Stimulated activated CD4-positive, alpha-beta T cell treated with anti-CD3 and anti-CD28 coated beads, Interleukin-1b, Interleukin-23, amount 100 ng/mL, for 24 hours (primary cell): ENCODE measurements around the gene PRSS23.
"Not testable (repeated sequence)": the region's sequence is repeated elsewhere in the genome, so short reads cannot be mapped to it uniquely, and the experiment has no call there.

Source experiments
- DNase-seq, 4 experiments: peaks; one replicate each; pipeline ENCODE4 v3.0.0-alpha.2; 2020; ENCODE audit warnings: low read depth in 4 of 4, low spot score in 1 of 4

The PRSS23 gene, protein sequence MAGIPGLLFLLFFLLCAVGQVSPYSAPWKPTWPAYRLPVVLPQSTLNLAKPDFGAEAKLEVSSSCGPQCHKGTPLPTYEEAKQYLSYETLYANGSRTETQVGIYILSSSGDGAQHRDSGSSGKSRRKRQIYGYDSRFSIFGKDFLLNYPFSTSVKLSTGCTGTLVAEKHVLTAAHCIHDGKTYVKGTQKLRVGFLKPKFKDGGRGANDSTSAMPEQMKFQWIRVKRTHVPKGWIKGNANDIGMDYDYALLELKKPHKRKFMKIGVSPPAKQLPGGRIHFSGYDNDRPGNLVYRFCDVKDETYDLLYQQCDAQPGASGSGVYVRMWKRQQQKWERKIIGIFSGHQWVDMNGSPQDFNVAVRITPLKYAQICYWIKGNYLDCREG

DNA sequence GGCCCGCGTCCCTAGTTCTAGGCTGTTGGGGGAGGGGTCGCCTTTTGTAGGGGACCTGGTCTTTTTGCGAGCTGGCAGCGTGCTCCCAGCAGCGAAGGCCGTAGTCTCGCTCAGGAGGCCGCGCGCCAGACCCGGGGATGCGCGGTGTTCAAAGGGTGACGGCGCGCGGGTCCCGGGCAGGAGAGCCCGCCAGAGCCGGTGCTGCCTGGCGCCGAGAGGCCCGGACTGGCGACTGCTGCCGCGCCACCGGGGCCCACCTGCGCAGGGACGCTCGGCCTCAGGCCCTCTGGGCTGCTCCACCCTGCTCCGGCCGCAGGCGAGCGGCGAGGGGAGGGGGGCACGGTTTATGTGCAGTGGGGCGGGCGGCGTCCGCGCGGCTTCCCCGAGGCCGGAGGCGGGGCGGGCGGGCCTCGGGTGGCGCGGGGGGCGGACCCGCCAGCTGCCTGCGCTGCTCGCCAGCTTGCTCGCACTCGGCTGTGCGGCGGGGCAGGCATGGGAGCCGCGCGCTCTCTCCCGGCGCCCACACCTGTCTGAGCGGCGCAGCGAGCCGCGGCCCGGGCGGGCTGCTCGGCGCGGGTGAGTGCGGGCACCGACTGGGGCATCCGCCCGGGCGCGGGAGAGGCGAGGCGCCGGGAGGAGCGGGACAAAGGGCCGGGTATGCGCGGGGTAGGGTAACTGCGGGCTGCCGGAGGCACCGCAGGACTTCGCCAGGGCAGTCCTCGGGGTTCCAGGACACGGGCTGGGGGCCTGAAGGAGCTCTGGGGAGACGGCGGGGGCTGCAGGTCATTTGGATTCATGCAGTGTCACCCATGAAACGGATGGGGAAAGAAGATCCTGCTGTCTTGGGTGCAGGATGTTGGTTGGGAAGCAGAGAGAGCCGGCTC lies at the start of gene PRSS23:
Gene PRSS23 (plus strand): TSS at position 467 of the 884 bp plus-strand sequence. CDS start 7,102 bp downstream, outside the sequence.
- peak in 2 of 4 experiments; percentile 17 to 30 for DNase-seq

DNA sequence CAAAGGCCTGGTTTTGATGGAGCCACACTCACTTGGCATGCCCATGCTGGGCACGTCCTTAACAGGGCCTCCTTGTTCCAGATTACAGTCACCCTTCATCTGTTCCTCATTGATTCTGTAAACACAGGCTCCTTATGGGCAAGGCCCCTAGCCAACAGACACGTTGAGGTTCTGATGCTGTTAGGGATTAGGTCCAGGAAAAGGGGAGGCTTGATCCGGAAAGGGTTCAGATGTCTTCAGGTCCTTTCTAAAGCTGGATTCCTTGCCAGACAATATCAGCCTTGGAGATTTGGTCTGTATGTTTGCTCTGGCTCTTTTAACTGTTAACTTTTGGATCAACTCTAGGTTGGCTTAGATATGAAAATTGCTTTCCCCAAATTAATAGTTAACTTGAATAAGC lies 46.9 kb upstream of the PRSS23 start:
- no peak for DNase-seq

DNA sequence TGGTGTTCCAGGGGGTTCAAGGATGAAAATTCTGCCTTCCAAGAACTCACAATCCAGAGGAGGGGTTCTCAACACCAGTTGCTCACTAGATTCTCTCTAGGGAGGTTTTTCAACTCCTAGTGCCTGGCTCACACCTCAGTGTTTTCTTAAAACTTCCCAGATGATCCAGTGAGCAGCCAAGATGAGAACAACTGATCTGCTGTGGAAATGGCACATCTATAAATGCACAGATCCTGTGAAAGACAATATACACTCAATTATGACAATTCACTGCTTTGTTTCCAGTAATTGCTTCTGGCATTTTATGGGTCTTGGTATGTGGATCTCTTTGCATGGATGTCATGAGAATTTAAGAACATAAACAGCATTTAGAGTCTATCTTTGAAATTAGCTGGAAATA lies 45.2 kb upstream of the PRSS23 start:
- no peak for DNase-seq

DNA sequence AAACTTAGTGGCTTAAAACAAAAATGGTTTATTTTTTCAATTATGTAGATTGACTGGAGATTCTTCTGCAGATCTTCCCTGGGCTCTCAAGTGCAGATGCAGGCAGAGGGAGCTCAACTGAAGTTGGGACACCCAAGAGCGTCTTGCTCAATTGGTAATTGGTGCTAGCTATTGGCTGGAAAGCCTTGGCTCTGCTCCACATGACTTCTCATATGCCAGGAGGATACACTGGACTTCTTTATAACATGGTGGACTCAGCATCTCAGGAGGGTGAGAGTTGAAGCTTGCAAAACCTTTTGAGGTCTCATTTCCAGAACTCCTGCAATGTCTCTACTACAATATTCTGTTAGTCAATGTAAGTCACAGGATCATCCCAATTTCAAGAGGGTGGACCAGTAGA lies 42.2 kb upstream of the PRSS23 start:
- no peak for DNase-seq

DNA sequence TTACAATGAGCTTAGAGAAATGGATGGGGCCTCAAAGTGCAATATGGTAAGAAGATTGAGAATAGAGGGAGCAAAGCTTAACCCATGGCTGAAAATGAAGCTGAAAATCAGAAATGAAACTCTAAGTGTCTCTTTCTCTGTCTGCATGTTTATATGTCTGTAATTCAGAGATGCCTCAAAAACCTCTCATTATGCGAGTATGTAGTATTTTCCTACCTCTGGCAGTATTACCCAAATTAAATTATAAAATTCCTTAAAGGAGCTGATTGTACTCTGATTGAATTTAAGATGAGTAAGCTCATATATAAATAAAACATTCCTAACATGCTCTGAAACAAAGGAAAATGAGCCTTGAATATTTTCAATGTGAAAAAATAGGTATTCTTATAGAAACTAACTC lies 39.8 kb upstream of the PRSS23 start:
- no peak for DNase-seq

DNA sequence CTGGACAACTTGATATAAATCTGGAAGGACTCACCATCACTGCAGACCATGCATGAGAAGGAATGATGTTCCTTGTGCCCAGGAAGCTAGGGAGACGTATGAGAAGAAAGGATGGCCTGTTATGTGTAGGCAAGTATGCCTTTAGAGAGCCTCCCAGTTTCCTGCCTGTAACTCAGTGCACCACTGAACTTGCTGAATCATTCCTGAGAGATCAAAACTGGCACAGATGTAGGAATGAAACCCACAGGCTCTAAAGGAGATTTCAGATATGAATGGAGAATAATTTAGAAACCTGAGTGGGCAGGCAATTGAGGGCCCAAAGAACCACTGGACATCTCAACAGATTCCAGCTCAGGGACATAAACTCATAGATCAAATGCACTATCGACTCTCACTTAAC lies 38.4 kb upstream of the PRSS23 start:
- DNase-seq: no peak

DNA sequence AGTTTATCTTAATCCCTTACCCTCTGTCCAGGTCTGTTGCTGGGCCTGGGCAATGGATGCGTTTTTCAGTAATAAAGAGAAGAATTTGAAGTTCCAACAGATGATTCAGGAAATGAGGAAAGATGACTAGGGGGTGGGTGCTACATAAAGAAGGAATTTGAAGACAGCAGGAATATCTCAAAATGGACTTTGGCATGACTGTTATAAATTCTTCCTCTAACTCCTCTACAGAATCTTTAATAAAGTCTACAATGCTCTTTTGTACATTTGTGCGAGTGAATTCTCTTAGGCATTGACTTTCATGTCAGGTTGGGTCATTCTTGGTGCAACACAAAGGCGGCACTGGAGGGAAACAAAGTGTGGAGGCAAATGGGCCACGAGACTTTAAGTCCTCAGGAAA lies 35.1 kb upstream of the PRSS23 start:
- no peak for DNase-seq

DNA sequence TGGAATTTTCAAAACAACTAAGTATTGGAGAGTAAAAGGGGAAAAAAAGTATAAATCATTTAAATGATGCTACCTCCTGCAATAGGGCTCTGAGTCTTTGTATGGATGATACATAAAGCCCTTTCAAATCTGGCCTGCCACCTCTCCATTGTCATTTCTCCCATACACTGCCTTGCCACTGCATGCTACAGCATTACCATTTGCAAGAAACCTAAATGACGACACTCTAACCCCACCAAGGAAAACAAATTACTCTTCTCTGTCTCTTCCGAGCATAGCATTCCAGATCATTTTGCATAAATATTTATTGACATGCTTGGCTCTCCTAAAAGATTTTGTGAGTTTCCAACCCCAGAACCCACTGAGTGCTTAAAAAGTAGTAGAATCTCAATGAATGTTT lies 34.5 kb upstream of the PRSS23 start:
- no peak for DNase-seq

DNA sequence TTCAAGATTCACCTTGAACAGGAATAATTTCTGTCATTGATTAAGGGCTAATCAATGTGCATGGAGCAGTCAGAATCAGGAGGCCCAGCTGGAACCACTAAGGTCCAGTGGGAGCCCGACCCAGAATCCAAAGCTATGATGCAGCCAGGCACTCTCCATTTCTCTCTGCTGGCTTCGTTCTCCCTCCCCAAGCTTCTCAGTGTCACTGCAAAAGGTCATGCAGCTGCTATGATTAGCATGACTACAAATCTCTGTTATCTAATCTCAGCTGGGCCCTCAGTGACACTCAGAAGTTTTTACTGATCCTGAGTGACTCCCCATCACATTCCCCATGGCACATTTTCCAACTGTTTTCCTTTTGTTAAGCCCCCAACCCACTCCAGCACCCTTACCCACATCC lies 31.1 kb upstream of the PRSS23 start:
- no peak for DNase-seq

DNA sequence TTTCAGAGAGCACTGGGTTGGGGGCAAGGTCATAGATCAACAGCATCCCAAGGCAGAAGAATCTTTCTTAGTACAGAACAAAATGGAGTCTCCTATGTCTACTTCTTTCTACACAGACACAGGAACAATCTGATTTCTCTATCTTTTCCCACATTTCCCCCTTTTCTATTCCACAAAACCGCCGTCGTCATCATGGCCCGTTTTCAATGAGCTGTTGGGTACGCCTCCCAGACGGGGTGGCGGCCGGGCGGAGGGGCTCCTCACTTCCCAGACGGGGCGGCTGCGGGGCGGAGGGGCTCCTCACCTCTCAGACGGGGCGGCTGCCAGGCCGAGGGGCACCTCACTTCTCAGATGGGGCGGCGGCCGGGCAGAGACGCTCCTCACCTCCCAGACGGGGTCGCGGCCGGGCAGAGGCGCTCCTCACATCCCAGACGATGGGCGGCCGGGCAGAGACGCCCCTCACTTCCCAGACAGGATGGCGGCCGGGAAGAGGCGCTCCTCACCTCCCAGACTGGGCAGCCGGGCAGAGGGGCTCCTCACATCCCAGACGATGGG lies 29.8 kb upstream of the PRSS23 start:
- DNase-seq: not testable (repeated sequence)

DNA sequence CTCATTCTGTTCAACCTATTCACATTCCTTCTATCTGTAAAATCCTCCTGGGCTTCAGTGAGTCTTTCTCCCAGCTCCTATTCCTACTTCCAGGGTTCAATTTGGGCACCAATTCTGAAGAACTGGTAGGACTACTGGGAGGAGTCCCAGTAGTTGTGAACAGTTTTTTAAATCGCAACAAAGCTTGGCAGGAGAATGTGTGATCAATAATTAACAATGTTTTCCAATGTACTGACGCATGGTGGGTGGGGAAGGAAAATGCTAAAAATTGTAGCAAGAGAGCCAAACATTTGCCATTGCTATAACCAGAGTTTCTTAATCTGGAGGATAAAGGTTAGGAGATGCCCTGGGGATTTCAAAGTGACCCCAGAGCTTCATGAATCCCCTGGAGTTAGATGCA lies 27.3 kb upstream of the PRSS23 start:
- no peak for DNase-seq

DNA sequence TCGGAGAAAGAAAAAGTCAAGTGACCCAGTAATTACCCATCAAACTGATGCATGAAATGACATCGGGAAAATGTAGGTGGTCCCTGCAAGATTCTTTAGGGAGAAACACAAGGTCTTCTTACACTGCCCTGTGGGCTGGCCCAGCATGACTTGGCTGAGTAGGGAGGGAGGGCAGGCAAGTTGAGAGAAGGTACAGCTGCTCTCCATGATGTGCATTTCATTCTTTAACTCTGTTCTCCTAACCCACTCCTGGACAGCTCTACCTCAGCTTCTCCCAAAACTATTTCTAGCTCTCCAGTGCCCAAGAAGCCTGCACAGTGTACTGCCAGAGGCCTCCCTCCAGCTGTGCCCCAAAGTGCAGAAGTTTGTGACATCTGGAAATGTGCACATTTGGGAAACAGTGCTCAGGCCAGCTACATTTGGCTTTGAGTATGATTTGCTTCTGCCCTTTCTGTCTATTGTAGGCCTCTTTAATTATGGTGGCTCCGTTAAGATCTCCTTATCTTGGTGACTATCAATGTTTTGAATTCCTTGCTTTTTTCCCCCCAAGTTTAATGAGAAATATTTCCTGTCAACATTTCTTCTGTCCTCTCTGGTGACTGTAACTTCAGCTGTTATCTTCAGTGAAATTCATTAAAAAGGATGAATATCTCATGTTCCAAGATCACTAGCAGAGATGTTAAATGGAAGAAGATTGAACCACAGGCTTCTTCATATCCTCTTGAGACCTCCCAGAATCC lies 26.7 kb upstream of the PRSS23 start:
- no peak for DNase-seq

DNA sequence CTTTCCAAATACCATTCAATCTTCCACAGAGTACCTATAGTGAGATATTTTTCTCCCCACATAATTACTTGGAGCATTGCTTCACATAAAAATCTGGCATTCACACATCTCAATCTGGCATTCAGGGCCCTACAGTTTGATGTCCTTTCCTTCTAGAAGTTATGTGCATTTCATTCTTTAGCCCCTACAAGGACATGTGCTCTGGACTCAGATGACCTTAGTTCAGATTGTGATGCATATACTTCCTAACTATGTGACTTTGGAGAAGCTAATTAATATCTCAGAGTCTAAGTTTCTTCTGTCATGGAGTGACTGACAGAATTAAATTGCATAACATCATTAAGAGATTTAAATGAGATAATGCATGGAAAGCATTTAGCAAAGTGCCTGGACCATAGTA lies 25.9 kb upstream of the PRSS23 start:
- no peak for DNase-seq

DNA sequence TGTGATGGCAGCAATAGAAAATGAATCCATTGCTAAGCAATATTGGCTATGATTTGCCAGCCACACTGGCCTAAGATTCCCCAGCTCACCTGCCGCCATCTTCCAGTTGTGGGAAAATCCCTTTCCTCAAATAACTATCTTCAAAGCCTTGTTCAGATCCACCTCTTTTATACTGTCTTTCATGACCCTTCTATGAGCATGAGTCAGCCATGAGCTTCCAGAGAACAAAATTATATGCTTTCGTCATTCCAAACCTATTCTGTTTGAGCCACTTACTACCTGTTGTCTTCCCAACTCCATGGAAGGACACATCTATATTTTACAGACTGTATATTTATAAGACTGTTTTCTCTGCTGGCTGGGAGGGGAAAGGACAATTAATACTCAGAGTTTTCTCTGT lies 25.0 kb upstream of the PRSS23 start:
- DNase-seq: no peak

DNA sequence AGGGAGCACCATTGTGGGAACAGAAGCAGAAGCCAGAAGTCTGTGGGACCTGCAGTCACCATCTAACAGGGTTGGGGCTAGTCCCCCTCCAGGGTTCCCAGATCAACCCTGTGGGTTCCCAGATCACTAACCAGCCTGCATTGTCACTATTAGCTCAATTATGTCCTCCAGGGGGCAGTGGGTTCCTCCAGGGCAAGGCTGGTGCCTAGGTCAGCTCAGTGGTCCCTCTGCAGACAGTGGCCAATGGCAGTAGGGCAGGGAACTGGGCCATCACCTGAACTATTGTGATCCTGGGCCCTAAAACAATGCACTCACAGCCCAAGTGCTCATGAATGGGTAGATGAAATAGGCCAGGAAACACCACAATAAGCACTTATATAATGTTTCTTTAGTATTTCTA lies 18.8 kb upstream of the PRSS23 start:
- no peak for DNase-seq

DNA sequence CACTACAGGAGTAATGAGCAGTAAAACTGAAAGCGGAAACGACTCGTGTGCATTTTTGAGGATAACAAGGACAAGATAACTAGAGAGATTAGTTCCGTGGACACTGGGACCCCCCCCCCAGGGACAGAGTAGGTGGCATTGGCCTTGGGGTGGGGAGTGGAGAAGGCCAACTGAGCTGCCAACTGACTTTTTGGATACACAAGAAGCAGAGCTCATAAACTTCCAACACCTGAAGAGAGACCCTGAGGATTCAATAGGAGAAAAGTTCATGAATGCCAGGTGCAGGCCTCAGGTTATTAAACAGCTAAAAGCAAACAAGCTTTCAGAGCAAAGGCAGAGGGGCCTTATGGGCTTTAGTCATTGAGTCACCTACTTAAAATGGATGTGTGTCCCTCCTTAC lies 17.6 kb upstream of the PRSS23 start:
- no peak for DNase-seq

DNA sequence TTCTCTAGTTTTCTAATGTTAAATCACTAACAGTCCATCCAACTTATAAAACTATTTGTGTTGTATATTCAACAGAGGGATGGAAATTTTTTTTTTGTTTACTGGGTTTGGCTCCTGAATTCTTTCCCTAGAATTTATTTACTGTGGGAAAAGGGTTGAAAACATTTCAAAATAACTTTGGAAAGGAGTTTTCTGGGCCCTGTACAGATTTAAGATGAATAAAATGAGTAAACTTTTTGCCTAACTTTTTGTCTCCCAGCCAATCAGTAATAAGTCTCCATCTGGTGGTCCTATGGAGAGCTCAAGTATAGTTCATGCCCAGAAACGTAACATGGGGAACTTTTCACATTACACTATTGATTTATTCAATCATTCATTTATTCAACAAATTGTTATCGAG lies 16.7 kb upstream of the PRSS23 start:
- DNase-seq: no peak

DNA sequence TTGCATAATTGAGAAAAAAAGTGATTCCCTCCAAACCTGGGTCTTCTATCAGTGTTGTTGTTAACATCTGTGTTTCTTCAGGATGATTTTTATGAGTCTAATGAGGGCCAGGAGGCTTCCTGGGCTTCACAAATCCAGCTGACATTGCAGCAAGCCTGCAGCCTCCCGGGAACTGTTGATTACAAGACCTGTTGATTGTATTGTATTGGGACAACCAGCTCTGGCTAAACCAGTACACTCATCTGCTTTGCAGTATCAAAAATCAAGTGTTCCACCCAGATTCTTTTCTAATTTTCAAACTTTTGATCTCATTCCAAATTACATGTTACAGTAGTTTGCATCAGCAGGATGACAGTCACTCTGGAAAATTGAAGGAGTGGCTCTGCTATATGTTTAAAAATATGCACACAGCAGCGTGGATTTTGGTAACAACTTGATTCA lies 16.1 kb upstream of the PRSS23 start:
- no peak for DNase-seq

DNA sequence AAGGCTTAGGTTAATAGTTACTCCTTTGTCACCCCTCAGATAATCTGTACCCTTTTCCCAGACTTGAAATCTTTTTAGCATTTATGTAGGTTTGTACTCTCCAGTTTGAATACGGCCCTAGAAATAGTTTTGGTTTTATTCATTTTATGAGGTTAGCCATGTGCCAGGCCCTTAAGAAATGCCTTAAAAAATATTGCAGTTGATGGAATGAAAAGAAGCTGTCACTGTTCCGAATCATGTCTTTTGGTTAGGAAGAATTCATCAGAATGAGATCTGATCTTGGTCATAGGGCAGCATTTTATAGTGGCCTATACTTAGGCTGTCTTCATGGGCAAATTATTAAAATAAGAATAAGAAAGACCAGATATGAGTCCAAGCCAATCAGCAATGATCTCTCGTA lies 14.8 kb upstream of the PRSS23 start:
- DNase-seq: no peak

DNA sequence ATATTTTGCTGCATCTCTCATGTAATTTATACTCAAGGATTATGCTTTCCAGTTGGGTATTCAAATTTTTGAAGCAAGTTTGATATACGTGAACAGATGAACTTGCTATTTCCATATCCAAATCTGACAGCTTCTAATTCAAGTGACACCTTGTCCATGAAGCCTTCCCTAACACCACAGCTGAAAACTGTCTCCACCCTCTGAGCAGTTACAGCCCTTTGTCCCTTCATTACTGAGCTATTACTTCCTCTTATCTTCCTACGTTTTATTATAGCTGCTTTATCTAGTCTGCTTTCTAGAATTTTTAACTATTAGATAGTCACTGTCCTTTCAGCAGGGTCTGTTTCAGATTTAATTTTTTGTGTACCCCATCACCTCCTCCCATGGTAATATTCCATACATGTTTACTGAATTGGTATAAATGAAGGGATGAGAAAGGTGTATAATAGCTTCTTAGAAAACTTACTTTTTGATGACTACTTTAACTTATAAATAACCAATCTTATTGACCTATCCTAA lies 13.3 kb upstream of the PRSS23 start:
- DNase-seq: no peak

DNA sequence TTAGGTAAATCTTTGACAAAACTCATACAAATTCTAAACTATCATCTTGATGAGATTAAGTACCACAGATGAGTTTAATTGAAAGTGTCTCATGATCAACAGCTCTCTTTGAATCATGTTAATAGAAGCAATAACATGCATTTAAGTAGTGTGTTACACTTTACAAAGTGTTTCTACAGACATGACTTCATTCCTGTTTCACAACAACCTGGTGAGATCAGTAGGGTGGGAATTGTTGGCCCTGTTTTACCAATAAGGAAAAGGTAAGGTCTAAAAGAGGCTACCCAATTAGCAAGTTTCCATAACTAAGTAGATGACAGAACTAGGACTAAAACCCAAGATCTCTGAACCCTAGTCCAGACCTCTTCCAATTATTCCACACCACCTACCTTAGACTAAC lies 12.7 kb upstream of the PRSS23 start:
- DNase-seq: no peak
